SK-N-SH treated with all-trans-retinoic acid at 6 μM for 48 hours (cell line): ENCODE results near the gene FRMD3.

Experiments
- BACH2 ChIP-seq: fragments of 250-450 bp; sonication (Bioruptor Pico); IDR thresholded peaks from 2 replicates; pipeline ENCODE4 v1.9.0; 2021; ENCODE audit warnings: mild to moderate bottlenecking, borderline replicate concordance
- SNAI2 ChIP-seq: fragments of 250-450 bp; sonication (Bioruptor Pico); IDR thresholded peaks from 2 replicates; pipeline ENCODE4 v1.5.0; 2020; ENCODE audit warnings: mild to moderate bottlenecking, moderate library complexity
- TF ChIP-seq, protein P1 (sequence below): fragments of 250-450 bp; sonication (Bioruptor Pico); IDR thresholded peaks from 2 replicates; pipeline ENCODE4 v1.5.1; 2021; ENCODE audit warnings: mild to moderate bottlenecking, moderate library complexity
- TF ChIP-seq, protein P2 (sequence below): fragments of 250-450 bp; sonication (Bioruptor Pico); IDR thresholded peaks from 2 replicates; pipeline ENCODE4 v1.5.0; 2020; ENCODE audit warnings: mild to moderate bottlenecking, moderate library complexity

DNA sequence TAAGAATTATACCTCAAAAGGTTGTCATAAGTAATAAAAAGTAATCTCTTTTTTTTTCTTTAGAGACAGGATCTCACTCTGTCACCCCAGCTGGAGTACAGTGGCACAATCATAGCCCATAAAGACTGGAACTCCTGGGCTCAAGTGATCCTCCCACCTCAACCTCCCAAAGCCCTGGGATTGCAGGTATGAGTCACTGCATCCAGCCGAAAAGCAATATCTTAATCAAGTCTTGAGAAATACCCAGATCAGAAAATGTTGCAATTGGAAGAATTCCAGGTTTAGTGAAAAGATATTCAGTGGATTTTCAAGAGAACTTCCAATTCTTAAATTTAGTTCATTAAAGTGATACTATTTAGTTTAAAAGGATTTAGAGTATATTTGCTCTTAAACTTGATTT, 43.8 kb upstream of the FRMD3 start:
- TF ChIP-seq BACH2 (no peak), SNAI2 (CRISPR knock-in tag) (no peak)
- TF ChIP-seq, protein P1, sequence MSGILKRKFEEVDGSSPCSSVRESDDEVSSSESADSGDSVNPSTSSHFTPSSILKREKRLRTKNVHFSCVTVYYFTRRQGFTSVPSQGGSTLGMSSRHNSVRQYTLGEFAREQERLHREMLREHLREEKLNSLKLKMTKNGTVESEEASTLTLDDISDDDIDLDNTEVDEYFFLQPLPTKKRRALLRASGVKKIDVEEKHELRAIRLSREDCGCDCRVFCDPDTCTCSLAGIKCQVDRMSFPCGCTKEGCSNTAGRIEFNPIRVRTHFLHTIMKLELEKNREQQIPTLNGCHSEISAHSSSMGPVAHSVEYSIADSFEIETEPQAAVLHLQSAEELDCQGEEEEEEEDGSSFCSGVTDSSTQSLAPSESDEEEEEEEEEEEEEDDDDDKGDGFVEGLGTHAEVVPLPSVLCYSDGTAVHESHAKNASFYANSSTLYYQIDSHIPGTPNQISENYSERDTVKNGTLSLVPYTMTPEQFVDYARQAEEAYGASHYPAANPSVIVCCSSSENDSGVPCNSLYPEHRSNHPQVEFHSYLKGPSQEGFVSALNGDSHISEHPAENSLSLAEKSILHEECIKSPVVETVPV = no peak
- TF ChIP-seq, protein P2, sequence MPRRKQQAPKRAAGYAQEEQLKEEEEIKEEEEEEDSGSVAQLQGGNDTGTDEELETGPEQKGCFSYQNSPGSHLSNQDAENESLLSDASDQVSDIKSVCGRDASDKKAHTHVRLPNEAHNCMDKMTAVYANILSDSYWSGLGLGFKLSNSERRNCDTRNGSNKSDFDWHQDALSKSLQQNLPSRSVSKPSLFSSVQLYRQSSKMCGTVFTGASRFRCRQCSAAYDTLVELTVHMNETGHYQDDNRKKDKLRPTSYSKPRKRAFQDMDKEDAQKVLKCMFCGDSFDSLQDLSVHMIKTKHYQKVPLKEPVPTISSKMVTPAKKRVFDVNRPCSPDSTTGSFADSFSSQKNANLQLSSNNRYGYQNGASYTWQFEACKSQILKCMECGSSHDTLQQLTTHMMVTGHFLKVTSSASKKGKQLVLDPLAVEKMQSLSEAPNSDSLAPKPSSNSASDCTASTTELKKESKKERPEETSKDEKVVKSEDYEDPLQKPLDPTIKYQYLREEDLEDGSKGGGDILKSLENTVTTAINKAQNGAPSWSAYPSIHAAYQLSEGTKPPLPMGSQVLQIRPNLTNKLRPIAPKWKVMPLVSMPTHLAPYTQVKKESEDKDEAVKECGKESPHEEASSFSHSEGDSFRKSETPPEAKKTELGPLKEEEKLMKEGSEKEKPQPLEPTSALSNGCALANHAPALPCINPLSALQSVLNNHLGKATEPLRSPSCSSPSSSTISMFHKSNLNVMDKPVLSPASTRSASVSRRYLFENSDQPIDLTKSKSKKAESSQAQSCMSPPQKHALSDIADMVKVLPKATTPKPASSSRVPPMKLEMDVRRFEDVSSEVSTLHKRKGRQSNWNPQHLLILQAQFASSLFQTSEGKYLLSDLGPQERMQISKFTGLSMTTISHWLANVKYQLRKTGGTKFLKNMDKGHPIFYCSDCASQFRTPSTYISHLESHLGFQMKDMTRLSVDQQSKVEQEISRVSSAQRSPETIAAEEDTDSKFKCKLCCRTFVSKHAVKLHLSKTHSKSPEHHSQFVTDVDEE (CRISPR knock-in tag) = no peak
